Uterus (tissue), 4 donors: ENCODE measurements around the gene STX5. TPM values are rescaled to one million over a fixed set of nuclear protein-coding genes. Genes with fewer than 3 reads are reported as not detected.
A peak's percentile ranks its signal among the peaks of the same experiment; 100 is the strongest.

ENCODE experiments used
- DNase-seq, 2 donors: peaks; one replicate each; pipeline ENCODE4 v3.0.0-alpha.2; 2019 to 2020
- H3K27ac ChIP-seq, 2 donors: fragments of 200-600 bp; sonication (generic); 1 replicate in 1 of 2; 2 replicates in 1 of 2; pipeline ENCODE4 v1.5.1; 2016 to 2018
- H3K27me3 ChIP-seq, 2 donors: fragments of 200-600 bp; sonication (generic); one replicate each; pipeline ENCODE4 v1.5.1; 2018 to 2019; ENCODE audit warnings: control low read depth in 1 of 2
- H3K36me3 ChIP-seq, 2 donors: fragments of 200-600 bp; sonication (generic); one replicate each; pipeline ENCODE4 v1.5.1; 2019; ENCODE audit warnings: control low read depth in 1 of 2
- H3K4me1 ChIP-seq, 2 donors: fragments of 200-600 bp; sonication (generic); one replicate each; pipeline ENCODE4 v1.5.1; 2018 to 2019; ENCODE audit warnings: control low read depth in 1 of 2
- H3K4me3 ChIP-seq, 2 donors: fragments of 200-600 bp; sonication (generic); 1 replicate in 1 of 2; 2 replicates in 1 of 2; pipeline ENCODE4 v1.5.1; 2018 to 2019; ENCODE audit warnings: mild to moderate bottlenecking in 1 of 2
- H3K9me3 ChIP-seq, 2 donors: fragments of 200-600 bp; sonication (generic); one replicate each; pipeline ENCODE4 v1.5.1; 2019; ENCODE audit warnings: control low read depth in 1 of 2
- POLR2A ChIP-seq, 2 donors: fragments of 450-650 bp; IDR thresholded peaks; one replicate each; pipeline ENCODE4 v1.6.1; 2016; ENCODE audit warnings: antibody characterized with exemption in 2 of 2, mild to moderate bottlenecking in 1 of 2, moderate library complexity in 1 of 2
- intact Hi-C: fragments of 100-400 bp; cut with DNase I; formaldehyde crosslinking; loops from one replicate; pipeline ENCODE4 v1.15.1; 2023; ENCODE audit warnings: low total_unique reads
- total RNA-seq, 4 donors: library from RNA; depleted of rRNA in 3 of 4; stranded (reverse); fragments of >200 nt in 3 of 4; gene quantifications; one replicate each; pipeline versions ENCODE4 v1.1.0 to v1.2.4, GENCODE V29; 2014 to 2023
- TF ChIP-seq, protein P1 (sequence below), 4 experiments: fragments of 200-600 bp in 2 of 4; fragments of 450-650 bp in 2 of 4; sonication (generic) in 2 of 4; IDR thresholded peaks; one replicate each; pipeline ENCODE4 v1.5.1; 2016 to 2019; ENCODE audit warnings: antibody characterized with exemption in 4 of 4, mild to moderate bottlenecking in 2 of 4, moderate library complexity in 1 of 4
- donor health status: DM: yes; HTN: yes; CAD: no.

STX5 gene, protein sequence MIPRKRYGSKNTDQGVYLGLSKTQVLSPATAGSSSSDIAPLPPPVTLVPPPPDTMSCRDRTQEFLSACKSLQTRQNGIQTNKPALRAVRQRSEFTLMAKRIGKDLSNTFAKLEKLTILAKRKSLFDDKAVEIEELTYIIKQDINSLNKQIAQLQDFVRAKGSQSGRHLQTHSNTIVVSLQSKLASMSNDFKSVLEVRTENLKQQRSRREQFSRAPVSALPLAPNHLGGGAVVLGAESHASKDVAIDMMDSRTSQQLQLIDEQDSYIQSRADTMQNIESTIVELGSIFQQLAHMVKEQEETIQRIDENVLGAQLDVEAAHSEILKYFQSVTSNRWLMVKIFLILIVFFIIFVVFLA
- 10 to 100 TPM; 36.5 to 73.5 (median 55.2) TPM for total RNA-seq

DNA sequence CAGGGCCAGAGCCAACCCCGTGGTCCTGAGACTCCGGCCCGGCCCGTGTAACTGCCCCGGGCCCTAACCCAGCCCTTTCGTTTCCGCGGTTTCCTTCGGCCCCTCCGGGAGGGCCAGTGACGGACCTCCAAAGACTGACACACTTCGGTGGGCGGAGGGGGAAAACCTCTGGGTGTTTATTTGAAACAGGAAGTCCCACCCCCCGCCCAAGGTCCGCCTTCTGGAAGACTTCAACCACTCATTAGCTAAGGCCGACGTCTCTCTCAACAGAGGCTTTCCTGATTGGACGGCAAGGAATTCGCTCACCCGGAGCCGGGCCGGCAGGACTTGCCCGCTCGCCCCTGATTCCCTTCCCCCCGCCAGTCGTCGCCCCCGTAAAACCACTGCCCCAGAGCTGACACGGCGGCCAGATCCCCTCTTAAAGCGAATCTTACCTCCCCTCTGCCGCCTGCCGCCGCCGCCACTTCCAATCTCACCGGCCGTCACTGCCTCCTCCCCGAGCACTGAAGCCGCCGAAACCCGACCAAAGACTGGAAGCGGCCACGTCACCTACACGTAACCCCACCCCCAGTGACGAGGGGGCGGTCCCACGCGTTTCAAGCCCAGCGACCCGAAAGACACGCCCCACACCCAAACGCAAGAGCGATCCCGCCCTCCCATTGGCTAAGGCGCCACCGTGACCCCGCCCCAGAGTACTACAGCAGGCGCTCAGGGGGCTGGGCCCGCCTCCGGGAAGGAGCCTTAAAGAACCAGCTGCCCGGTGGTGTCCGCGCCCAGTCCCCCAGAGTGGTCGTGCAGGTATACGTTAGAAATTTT lies at the start of gene STX5:
Gene STX5, minus strand, starts transcription at position 532 of the 816 bp plus-strand sequence. CDS start 808 bp downstream, outside the sequence.
- peaks cover 0 to 25% of the 10 kb centered on the region in 2 donors for H3K4me1 ChIP-seq
- no peaks in the 10 kb centered on the region for H3K27me3 ChIP-seq
- TF ChIP-seq, protein P1, sequence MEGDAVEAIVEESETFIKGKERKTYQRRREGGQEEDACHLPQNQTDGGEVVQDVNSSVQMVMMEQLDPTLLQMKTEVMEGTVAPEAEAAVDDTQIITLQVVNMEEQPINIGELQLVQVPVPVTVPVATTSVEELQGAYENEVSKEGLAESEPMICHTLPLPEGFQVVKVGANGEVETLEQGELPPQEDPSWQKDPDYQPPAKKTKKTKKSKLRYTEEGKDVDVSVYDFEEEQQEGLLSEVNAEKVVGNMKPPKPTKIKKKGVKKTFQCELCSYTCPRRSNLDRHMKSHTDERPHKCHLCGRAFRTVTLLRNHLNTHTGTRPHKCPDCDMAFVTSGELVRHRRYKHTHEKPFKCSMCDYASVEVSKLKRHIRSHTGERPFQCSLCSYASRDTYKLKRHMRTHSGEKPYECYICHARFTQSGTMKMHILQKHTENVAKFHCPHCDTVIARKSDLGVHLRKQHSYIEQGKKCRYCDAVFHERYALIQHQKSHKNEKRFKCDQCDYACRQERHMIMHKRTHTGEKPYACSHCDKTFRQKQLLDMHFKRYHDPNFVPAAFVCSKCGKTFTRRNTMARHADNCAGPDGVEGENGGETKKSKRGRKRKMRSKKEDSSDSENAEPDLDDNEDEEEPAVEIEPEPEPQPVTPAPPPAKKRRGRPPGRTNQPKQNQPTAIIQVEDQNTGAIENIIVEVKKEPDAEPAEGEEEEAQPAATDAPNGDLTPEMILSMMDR (IDR thresholded peaks at IDR 0.05) = no peak
- TF ChIP-seq POLR2A (IDR thresholded peaks at IDR 0.05) = peak; percentile 78 to 87
- intact Hi-C loops = no loop called here
- H3K36me3 ChIP-seq = no peaks in the 10 kb centered on the region
- DNase-seq = peak; percentile 100
- peak within 1 kb of the TSS; percentile 89 to 96 for H3K4me3 ChIP-seq
- H3K9me3 ChIP-seq = no peaks in the 10 kb centered on the region
- H3K27ac ChIP-seq = peak within 1 kb of the TSS; percentile 94 to 98

DNA sequence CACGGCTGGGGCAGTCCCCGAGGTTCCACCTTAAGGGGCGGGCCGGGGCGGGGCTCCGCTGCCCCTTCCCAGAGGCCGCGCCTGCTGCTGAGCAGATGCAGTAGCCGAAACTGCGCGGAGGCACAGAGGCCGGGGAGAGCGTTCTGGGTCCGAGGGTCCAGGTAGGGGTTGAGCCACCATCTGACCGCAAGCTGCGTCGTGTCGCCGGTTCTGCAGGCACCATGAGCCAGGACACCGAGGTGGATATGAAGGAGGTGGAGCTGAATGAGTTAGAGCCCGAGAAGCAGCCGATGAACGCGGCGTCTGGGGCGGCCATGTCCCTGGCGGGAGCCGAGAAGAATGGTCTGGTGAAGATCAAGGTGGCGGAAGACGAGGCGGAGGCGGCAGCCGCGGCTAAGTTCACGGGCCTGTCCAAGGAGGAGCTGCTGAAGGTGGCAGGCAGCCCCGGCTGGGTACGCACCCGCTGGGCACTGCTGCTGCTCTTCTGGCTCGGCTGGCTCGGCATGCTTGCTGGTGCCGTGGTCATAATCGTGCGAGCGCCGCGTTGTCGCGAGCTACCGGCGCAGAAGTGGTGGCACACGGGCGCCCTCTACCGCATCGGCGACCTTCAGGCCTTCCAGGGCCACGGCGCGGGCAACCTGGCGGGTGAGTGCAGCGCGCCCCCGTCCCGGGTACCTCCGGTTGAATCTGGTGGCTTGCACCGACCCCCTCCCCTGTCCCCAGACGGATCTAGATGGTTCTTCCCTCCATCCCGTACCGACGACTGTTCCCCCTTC lies 49.1 kb upstream of the STX5 start, which contains the start of gene SLC3A2:
Gene SLC3A2, plus strand, starts transcription at position 94 of the 776 bp plus-strand sequence. Its CDS starts 128 bp downstream, at position 222.
- DNase-seq = peak; percentile 90 to 91
- peaks cover 20 to 32% of the 10 kb centered on the region in 2 donors for H3K4me1 ChIP-seq
- intact Hi-C loops = no loop called here
- H3K36me3 ChIP-seq = no peaks in the 10 kb centered on the region
- peak within 1 kb of the TSS; percentile 99 to 100 for H3K27ac ChIP-seq
- TF ChIP-seq POLR2A (IDR thresholded peaks at IDR 0.05) = peak; percentile 97 to 98
- TF ChIP-seq, protein P1 (IDR thresholded peaks at IDR 0.05) = peak; percentile 70 to 81 (median 78)
- peak within 1 kb of the TSS; percentile 89 to 99 for H3K4me3 ChIP-seq
- no peaks in the 10 kb centered on the region for H3K9me3 ChIP-seq
- H3K27me3 ChIP-seq = no peaks in the 10 kb centered on the region

DNA sequence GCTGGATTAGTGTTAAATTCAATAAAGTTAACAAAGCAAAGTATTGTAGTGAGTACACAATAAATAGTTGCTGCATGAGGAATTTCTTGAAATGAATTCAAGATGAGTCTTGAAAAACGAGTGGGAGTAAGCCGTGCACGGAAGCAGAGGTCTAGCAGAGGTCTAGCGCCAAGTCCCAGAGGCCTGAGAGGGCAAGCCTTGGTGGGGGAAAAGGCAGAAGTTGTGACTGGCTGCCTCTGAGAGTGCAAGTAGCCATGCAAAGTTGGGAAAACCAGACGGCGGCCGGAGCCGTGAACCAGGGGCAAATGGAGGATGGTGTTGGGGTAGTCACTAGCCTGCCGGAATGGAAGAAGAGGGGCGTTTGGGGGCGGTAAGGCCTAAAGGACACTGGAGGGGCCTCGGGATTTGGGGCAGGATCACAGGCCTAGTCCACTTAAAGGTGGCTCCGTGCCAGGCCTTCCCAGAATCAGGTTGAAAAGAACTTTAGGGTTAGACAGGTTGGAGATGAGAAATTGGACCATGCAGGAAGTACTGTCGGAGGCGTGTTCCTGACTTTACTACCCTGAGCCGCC lies 48.5 kb upstream of the STX5 start:
- peak; percentile 76 for DNase-seq
- no peaks in the 10 kb centered on the region for H3K27me3 ChIP-seq
- peak overlapping the region; percentile 99 to 100 for H3K27ac ChIP-seq
- H3K36me3 ChIP-seq = no peaks in the 10 kb centered on the region
- H3K4me3 ChIP-seq = peak overlapping the region; percentile 89 to 99
- peaks cover 20 to 32% of the 10 kb centered on the region in 2 donors for H3K4me1 ChIP-seq
- no peaks in the 10 kb centered on the region for H3K9me3 ChIP-seq
- intact Hi-C loops = no loop called here
- no peak for TF ChIP-seq POLR2A (IDR thresholded peaks at IDR 0.05)
- TF ChIP-seq, protein P1 (IDR thresholded peaks at IDR 0.05) = no peak

DNA sequence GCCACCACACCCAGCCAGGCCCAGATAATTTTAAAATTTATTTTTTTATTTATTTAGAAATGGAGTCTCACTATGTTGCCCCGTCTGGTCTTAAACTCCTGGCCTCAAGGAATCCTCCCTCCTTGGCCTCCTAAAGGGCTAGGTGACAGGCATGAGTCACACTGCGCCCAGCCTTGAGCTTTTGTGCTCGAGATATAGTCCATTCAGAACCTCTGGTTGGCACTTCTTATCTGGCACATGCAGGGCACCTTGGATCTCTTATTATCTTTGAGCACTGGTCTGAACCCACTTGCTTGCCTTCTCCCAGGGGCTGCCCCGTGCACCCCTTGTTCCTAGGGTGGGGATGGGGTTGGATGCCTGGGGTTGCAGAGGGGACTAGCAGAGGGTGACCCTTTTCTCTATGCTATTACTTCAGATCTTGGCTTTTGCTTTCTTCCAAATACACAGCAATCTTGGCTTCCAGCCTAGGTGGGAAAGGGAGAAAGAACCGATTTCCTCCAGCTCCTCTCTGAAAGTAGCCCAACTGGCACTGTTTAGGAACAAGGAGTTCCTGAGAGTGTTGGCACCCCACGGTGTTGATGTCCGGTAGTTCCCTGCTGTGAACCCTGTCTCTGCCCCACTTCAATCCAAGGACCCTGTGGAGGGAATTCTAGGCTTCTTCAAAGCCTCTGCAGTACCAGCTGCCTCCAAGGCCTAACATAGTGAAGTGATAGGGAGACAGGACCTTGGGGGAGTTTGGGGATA lies 47.6 kb upstream of the STX5 start:
- Histone ChIP-seq H3K36me3 (no peaks in the 10 kb centered on the region), H3K27me3 (no peaks in the 10 kb centered on the region), H3K27ac (peak overlapping the region; percentile 99 to 100), H3K4me3 (peak overlapping the region; percentile 89 to 99), H3K9me3 (no peaks in the 10 kb centered on the region), H3K4me1 (peaks cover 20 to 28% of the 10 kb centered on the region in 2 donors)
- TF ChIP-seq POLR2A (IDR thresholded peaks at IDR 0.05) = no peak
- TF ChIP-seq, protein P1 (IDR thresholded peaks at IDR 0.05) = no peak
- intact Hi-C loops = no loop called here
- DNase-seq = peak; percentile 51 to 56
